Stomach (tissue), 4 donors: Measurements from ENCODE around the gene PAN3.

ENCODE experiments used
- CTCF ChIP-seq, 7 experiments: fragments of 450-650 bp in 4 of 7; fragments of 200-600 bp in 3 of 7; sonication (generic) in 3 of 7; IDR thresholded peaks; one replicate each; pipeline ENCODE4 v1.5.1; 2016 to 2019; ENCODE audit warnings: antibody characterized with exemption in 7 of 7, control low read depth in 2 of 7, mild to moderate bottlenecking in 1 of 7
- POLR2AphosphoS5 ChIP-seq, 3 donors: sonication (generic); formaldehyde crosslinking; IDR thresholded peaks; one replicate each; pipeline ENCODE4 v1.6.1; 2016; ENCODE audit warnings: antibody characterized with exemption in 3 of 3

DNA sequence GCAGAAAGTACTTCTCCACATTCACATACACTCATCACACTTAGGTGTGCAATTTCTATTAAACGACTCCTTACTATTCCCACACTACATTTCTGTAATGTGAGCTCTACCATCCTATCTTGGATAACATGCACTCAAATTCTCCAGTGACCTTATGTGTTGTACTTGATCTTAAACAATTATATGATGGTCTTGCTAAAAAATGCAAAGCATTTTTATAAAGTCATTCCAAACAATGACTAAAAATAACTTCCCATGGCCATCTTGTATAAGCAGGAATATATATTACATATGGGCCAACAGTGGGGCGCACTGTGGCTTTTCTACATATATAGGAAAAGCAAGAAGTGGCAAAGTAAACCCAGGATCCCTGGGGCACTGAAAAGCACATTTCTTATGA lies 201.1 kb downstream of the PAN3 start:
- TF ChIP-seq CTCF (IDR thresholded peaks at IDR 0.05) (no peak), POLR2AphosphoS5 (IDR thresholded peaks at IDR 0.05) (no peak)
